ENCODE measurements around the gene TROAP.
"Not testable (repeated sequence)": the region's sequence is repeated elsewhere in the genome, so short reads cannot be mapped to it uniquely, and the experiment has no call there.

Gene TROAP

GRCh38 chr12:49367381-49368239 is 44.6 kb downstream of the TROAP start, which contains the start of gene SPATS2:
Gene SPATS2 (plus strand): TSS chr12:49367462. CDS start chr12:49461013, 93,551 bp downstream.
- Histone ChIP-seq H3K4me1 (peaks cover 22% of the 10 kb centered on the region), H3K27me3 (ENCODE audit: low read depth) (no peaks in the 10 kb centered on the region), H3K4me3 (peak within 1 kb of the TSS; percentile 81), H3K9me3 (no peaks in the 10 kb centered on the region), H3K36me3 (replicated peaks) (no peaks in the 10 kb centered on the region)
- in situ Hi-C loops (cut with MboI; ENCODE audit: low sequenced_read_pairs) = loop anchor here (5.0 kb wide), 1 partner anchor 140 kb away; no protein-coding TSS in a partner anchor
- DNase-seq (ENCODE audit: low spot score in 2 of 2) = peak; percentile 48 to 99

- H3K27me3 ChIP-seq (ENCODE audit: low read depth) = no peaks in the 10 kb centered on the region
- no peak for DNase-seq (ENCODE audit: low spot score in 2 of 2)
- H3K4me1 ChIP-seq = peaks cover 22% of the 10 kb centered on the region
- peak overlapping the region; percentile 81 for H3K4me3 ChIP-seq
- in situ Hi-C loops (cut with MboI; ENCODE audit: low sequenced_read_pairs) = loop anchor here (5.0 kb wide), 1 partner anchor 139 kb away; no protein-coding TSS in a partner anchor
- H3K9me3 ChIP-seq = no peaks in the 10 kb centered on the region
- H3K36me3 ChIP-seq (replicated peaks) = no peaks in the 10 kb centered on the region
These were observed 45.2 kb downstream of the TROAP start for GRCh38 chr12:49368240-49368600.

- Histone ChIP-seq H3K4me3 (no peak overlapping the region), H3K36me3 (replicated peaks) (no peaks in the 10 kb centered on the region), H3K4me1 (peaks cover 22% of the 10 kb centered on the region), H3K9me3 (no peaks in the 10 kb centered on the region), H3K27me3 (ENCODE audit: low read depth) (no peaks in the 10 kb centered on the region)
- in situ Hi-C loops (cut with MboI; ENCODE audit: low sequenced_read_pairs) = loop anchor here (5.0 kb wide), 1 partner anchor 138 kb away; no protein-coding TSS in a partner anchor
- DNase-seq (ENCODE audit: low spot score in 2 of 2) = peak; percentile 48 to 75
These were observed 46.5 kb downstream of the TROAP start for GRCh38 chr12:49369411-49370145.

GRCh38 chr12:49370539-49370938 is 47.5 kb downstream of the TROAP start:
- no peak for DNase-seq (ENCODE audit: low spot score in 2 of 2)
- Histone ChIP-seq H3K4me1 (peaks cover 21% of the 10 kb centered on the region), H3K36me3 (replicated peaks) (no peaks in the 10 kb centered on the region), H3K4me3 (no peak overlapping the region), H3K9me3 (no peaks in the 10 kb centered on the region), H3K27me3 (ENCODE audit: low read depth) (no peaks in the 10 kb centered on the region)
- in situ Hi-C loops (cut with MboI; ENCODE audit: low sequenced_read_pairs) = no loop called here

- in situ Hi-C loops (cut with MboI; ENCODE audit: low sequenced_read_pairs) = no loop called here
- DNase-seq (ENCODE audit: low spot score in 2 of 2) = no peak
- Histone ChIP-seq H3K36me3 (replicated peaks) (no peaks in the 10 kb centered on the region), H3K9me3 (no peaks in the 10 kb centered on the region), H3K4me3 (no peak overlapping the region), H3K4me1 (no peaks in the 10 kb centered on the region), H3K27me3 (ENCODE audit: low read depth) (no peaks in the 10 kb centered on the region)
These were observed 52.4 kb downstream of the TROAP start for GRCh38 chr12:49375406-49375805.

GRCh38 chr12:49377386-49377785 is 54.3 kb downstream of the TROAP start:
- in situ Hi-C loops (cut with MboI; ENCODE audit: low sequenced_read_pairs) = no loop called here
- Histone ChIP-seq H3K9me3 (no peaks in the 10 kb centered on the region), H3K4me1 (no peaks in the 10 kb centered on the region), H3K27me3 (ENCODE audit: low read depth) (no peaks in the 10 kb centered on the region), H3K36me3 (replicated peaks) (no peaks in the 10 kb centered on the region), H3K4me3 (no peak overlapping the region)
- DNase-seq (ENCODE audit: low spot score in 2 of 2) = no peak

- H3K4me3 ChIP-seq; H3K4me1 ChIP-seq; H3K27me3 ChIP-seq (ENCODE audit: low read depth); H3K36me3 ChIP-seq (replicated peaks); in situ Hi-C loops (cut with MboI; ENCODE audit: low sequenced_read_pairs); H3K9me3 ChIP-seq; DNase-seq (ENCODE audit: low spot score in 2 of 2): not testable (repeated sequence)
These were observed 57.1 kb downstream of the TROAP start for GRCh38 chr12:49380184-49380583.
